Measurements from ENCODE around the gene MLLT6.

DNA sequence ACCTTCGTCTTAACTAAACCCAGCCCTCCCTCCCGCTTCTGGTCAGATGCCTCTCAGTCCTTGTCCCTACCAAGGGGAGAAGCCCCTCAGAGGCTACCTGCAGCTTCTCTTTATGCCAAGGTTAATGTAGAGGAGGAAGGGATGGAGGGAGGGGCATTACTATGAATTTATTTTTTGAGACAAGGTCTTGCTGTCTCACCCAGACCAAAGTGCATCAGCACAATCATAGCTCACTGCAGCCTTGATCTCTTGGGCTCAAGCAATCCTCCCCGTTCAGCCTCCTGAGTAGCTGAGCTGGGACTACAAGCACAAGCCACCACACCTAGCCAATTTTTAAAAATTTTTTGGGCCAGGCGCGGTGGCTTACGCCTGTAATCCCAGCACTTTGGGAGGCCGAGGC lies 45.7 kb upstream of the MLLT6 start:
- no peak for TF ChIP-seq POLR2A (IDR thresholded peaks at IDR 0.05)
- TF ChIP-seq, protein P1, sequence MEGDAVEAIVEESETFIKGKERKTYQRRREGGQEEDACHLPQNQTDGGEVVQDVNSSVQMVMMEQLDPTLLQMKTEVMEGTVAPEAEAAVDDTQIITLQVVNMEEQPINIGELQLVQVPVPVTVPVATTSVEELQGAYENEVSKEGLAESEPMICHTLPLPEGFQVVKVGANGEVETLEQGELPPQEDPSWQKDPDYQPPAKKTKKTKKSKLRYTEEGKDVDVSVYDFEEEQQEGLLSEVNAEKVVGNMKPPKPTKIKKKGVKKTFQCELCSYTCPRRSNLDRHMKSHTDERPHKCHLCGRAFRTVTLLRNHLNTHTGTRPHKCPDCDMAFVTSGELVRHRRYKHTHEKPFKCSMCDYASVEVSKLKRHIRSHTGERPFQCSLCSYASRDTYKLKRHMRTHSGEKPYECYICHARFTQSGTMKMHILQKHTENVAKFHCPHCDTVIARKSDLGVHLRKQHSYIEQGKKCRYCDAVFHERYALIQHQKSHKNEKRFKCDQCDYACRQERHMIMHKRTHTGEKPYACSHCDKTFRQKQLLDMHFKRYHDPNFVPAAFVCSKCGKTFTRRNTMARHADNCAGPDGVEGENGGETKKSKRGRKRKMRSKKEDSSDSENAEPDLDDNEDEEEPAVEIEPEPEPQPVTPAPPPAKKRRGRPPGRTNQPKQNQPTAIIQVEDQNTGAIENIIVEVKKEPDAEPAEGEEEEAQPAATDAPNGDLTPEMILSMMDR (IDR thresholded peaks at IDR 0.05), result no peak
